CD14-positive monocyte (primary cell): Measurements from ENCODE around the gene FKBP15. TPM values are rescaled to one million over a fixed set of nuclear protein-coding genes. Genes with fewer than 3 reads are reported as not detected.
A peak's percentile ranks its signal among the peaks of the same experiment; 100 is the strongest.

Source experiments
- DNase-seq, 3 donors: peaks; one replicate each; pipeline ENCODE4 v3.0.0-alpha.2; 2011 to 2022
- H2AFZ ChIP-seq: 2 replicates; pipeline ENCODE4 v1.6.0; 2012; ENCODE audit warnings: mild to moderate bottlenecking, low read depth, low read length, inconsistent platforms; ENCODE audit not compliant: insufficient read depth, poor library complexity, severe bottlenecking
- H3K27ac ChIP-seq, 2 donors: 1 replicate in 1 of 2; 2 replicates in 1 of 2; pipeline ENCODE4 v1.5.1; 2012 to 2013; ENCODE audit warnings: low read length in 2 of 2, control low read depth in 1 of 2, inconsistent platforms in 1 of 2, low read depth in 1 of 2, mild to moderate bottlenecking in 1 of 2
- H3K27me3 ChIP-seq, 2 donors: one replicate each; pipeline versions ENCODE4 v1.6.0 to v1.6.1; 2011 to 2013; ENCODE audit warnings: low read length in 2 of 2; ENCODE audit not compliant: control insufficient read depth in 2 of 2, insufficient read depth in 2 of 2
- H3K36me3 ChIP-seq, 2 donors: replicated peaks in 1 of 2; 1 replicate in 1 of 2; 2 replicates in 1 of 2; pipeline versions ENCODE4 v1.5.1 to v1.6.1; 2012 to 2013; ENCODE audit warnings: low read length in 2 of 2, control low read depth in 1 of 2, inconsistent platforms in 1 of 2, mild to moderate bottlenecking in 1 of 2; ENCODE audit not compliant: insufficient read depth in 2 of 2, control insufficient read depth in 1 of 2
- H3K4me1 ChIP-seq, 2 donors: 1 replicate in 1 of 2; 2 replicates in 1 of 2; pipeline versions ENCODE4 v1.5.1 to v1.6.1; 2012 to 2013; ENCODE audit warnings: low read length in 2 of 2, control low read depth in 1 of 2, inconsistent platforms in 1 of 2, mild to moderate bottlenecking in 1 of 2, moderate library complexity in 1 of 2; ENCODE audit not compliant: insufficient read depth in 2 of 2, control insufficient read depth in 1 of 2
- H3K4me2 ChIP-seq: replicated peaks from 2 replicates; pipeline ENCODE3; 2012; ENCODE audit warnings: low read length, moderate library complexity, mild to moderate bottlenecking; ENCODE audit not compliant: poor library complexity, severe bottlenecking; ENCODE audit errors: extremely low read depth
- H3K4me3 ChIP-seq, 3 experiments: fragments of 200-600 bp in 1 of 3; sonication (generic) in 1 of 3; replicated peaks in 1 of 3; 1 replicate in 2 of 3; 2 replicates in 1 of 3; pipeline ENCODE4 v1.5.1; 2011 to 2013; ENCODE audit warnings: low read length in 3 of 3, mild to moderate bottlenecking in 3 of 3, control low read depth in 2 of 3, low read depth in 2 of 3, inconsistent platforms in 1 of 3, moderate library complexity in 1 of 3
- H3K79me2 ChIP-seq: 2 replicates; pipeline ENCODE4 v1.6.0; 2012; ENCODE audit warnings: mild to moderate bottlenecking, control low read depth, inconsistent platforms, low read length, moderate library complexity; ENCODE audit not compliant: insufficient read depth
- H3K9ac ChIP-seq: 2 replicates; pipeline ENCODE4 v1.6.0; 2017; ENCODE audit warnings: low read length, mild to moderate bottlenecking; ENCODE audit not compliant: insufficient read depth, poor library complexity, severe bottlenecking
- H3K9me3 ChIP-seq, 2 donors: replicated peaks in 1 of 2; 1 replicate in 1 of 2; 2 replicates in 1 of 2; pipeline versions ENCODE4 v1.5.1 to v1.6.1; 2012 to 2013; ENCODE audit warnings: low read length in 2 of 2, control low read depth in 1 of 2; ENCODE audit not compliant: control insufficient read depth in 1 of 2, insufficient read depth in 1 of 2
- H4K20me1 ChIP-seq: 2 replicates; pipeline ENCODE4 v1.6.0; 2012; ENCODE audit warnings: mild to moderate bottlenecking, low read length, control low read depth, moderate library complexity; ENCODE audit not compliant: insufficient read depth
- H3K27ac Mint-ChIP-seq, 7 donors: one replicate each; pipeline ENCODE4 v1.8.0; 2020; ENCODE audit warnings: mild to moderate bottlenecking in 7 of 7, mixed read lengths in 7 of 7, moderate library complexity in 6 of 7, inconsistent platforms in 2 of 7
- H3K27me3 Mint-ChIP-seq, 3 donors: one replicate each; pipeline ENCODE4 v1.8.0; 2021 to 2022; ENCODE audit warnings: low read depth in 3 of 3, mild to moderate bottlenecking in 3 of 3, mixed read lengths in 3 of 3, moderate library complexity in 3 of 3, inconsistent platforms in 1 of 3
- H3K36me3 Mint-ChIP-seq, 2 donors: one replicate each; pipeline ENCODE4 v1.8.0; 2020; ENCODE audit warnings: mixed read lengths in 2 of 2, inconsistent platforms in 1 of 2, mild to moderate bottlenecking in 1 of 2
- H3K4me1 Mint-ChIP-seq: one replicate; pipeline ENCODE4 v1.8.0; 2020; ENCODE audit warnings: mild to moderate bottlenecking, mixed read lengths
- H3K4me3 Mint-ChIP-seq, 2 donors: one replicate each; pipeline ENCODE4 v1.8.0; 2020; ENCODE audit warnings: mild to moderate bottlenecking in 2 of 2, mixed read lengths in 2 of 2, moderate library complexity in 1 of 2
- H3K9me3 Mint-ChIP-seq, 7 donors: one replicate each; pipeline ENCODE4 v1.8.0; 2020 to 2022; ENCODE audit warnings: mixed read lengths in 7 of 7, mild to moderate bottlenecking in 6 of 7, moderate library complexity in 6 of 7, inconsistent platforms in 2 of 7
- WGBS: methylation state at CpG from one replicate; pipeline ENCODE4 v1.1.5; 2013; ENCODE audit warnings: missing lambda C conversion rate; ENCODE audit not compliant: insufficient coverage; 5-methylcytosine and 5-hydroxymethylcytosine counted together
- intact Hi-C, 2 donors: fragments of 100-400 bp; cut with micrococcal nuclease; formaldehyde crosslinking; loops; one replicate each; pipeline versions ENCODE4 v1.15.0 to v1.15.1; 2023
- polyA plus RNA-seq, 3 donors: library from polyadenylated mRNA; depleted of rRNA in 1 of 3; unstranded in 2 of 3; stranded (reverse) in 1 of 3; fragments of 300-500 nt in 2 of 3; fragments of >200 nt in 1 of 3; fragmentation: Illumina TruSeq in 2 of 3; gene quantifications; 1 replicate in 2 of 3; 2 replicates in 1 of 3; pipeline ENCODE4 v1.2.3, GENCODE V29; 2012 to 2021
- TF ChIP-seq, protein P1 (sequence below): fragments of 200-600 bp; IDR thresholded peaks from one replicate; pipeline ENCODE4 v1.8.0; 2022; ENCODE audit warnings: antibody characterized with exemption, mild to moderate bottlenecking

FKBP15 gene
- polyA plus RNA-seq, 3 donors = 32.3 to 120 (median 55.7) TPM

DNA sequence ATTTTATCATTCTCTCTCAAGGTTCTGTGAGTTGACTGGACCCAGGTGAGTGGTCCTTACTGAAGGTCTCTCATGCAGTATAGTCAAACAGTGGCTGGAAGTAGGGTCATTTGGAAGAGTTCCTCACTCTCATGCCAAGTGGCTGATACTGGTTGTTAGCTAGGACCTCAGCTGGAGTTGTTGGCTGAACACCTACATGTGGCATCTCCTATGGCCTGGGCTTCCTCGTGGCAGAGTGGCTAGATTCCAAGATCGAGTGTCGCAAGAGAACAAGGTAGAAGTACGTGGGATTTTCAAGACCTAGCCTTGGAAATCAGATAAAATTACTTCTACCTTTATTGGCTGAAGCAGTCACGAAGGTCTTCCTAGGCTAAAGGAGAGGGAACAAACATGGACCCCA lies 62.6 kb downstream of the FKBP15 start:
- Mint-ChIP-seq H3K4me1 (peaks cover 41% of the 10 kb centered on the region), H3K27ac (peak overlapping the region in 5 of 7 donors; percentile 54 to 75 (median 62))

DNA sequence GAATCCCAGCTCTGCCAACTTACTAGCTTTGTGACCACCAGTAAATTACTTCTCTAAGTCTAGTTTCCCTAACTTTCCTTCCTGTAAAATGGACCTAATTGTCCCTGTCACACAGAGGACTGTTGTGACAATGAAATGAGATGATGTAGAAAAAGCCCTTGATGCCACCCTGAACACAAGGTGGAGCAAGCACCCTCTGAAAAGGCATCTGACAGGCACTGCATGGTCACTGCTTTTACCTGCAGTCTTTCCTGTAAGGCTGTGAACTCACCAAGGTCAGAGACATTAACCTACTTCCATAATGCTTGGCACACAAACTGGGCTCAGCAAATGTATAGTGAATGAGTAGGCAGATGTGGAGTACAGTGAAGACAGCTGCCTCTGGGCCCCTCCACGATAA lies 64.2 kb downstream of the FKBP15 start:
- Histone ChIP-seq H3K9me3 (no peaks in the 10 kb centered on the region), H3K4me2 (peak overlapping the region; percentile 83), H3K36me3 (peaks cover 55 to 73% of the 10 kb centered on the region in 2 donors), H3K4me3 (peak overlapping the region in 1 of 3 experiments; percentile 93), H3K27me3 (no peaks in the 10 kb centered on the region), H3K27ac (peak overlapping the region; percentile 92 to 98), H2AFZ (no peak overlapping the region), H4K20me1 (peaks cover 95% of the 10 kb centered on the region), H3K9ac (no peak overlapping the region), H3K4me1 (peaks cover 53 to 56% of the 10 kb centered on the region in 2 donors), H3K79me2 (peaks cover 98% of the 10 kb centered on the region)
- H3K27me3 Mint-ChIP-seq = no peaks in the 10 kb centered on the region
- no peak for DNase-seq
- intact Hi-C loops = no loop called here
- 89% methylated on average over 1 of the region's 1 CpG for WGBS
- H3K27ac Mint-ChIP-seq = peak overlapping the region in 6 of 7 donors; percentile 77 to 99 (median 98)
- H3K4me1 Mint-ChIP-seq = peaks cover 57% of the 10 kb centered on the region
- TF ChIP-seq, protein P1, sequence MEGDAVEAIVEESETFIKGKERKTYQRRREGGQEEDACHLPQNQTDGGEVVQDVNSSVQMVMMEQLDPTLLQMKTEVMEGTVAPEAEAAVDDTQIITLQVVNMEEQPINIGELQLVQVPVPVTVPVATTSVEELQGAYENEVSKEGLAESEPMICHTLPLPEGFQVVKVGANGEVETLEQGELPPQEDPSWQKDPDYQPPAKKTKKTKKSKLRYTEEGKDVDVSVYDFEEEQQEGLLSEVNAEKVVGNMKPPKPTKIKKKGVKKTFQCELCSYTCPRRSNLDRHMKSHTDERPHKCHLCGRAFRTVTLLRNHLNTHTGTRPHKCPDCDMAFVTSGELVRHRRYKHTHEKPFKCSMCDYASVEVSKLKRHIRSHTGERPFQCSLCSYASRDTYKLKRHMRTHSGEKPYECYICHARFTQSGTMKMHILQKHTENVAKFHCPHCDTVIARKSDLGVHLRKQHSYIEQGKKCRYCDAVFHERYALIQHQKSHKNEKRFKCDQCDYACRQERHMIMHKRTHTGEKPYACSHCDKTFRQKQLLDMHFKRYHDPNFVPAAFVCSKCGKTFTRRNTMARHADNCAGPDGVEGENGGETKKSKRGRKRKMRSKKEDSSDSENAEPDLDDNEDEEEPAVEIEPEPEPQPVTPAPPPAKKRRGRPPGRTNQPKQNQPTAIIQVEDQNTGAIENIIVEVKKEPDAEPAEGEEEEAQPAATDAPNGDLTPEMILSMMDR = no peak
- H3K4me3 Mint-ChIP-seq = no peak overlapping the region
- H3K9me3 Mint-ChIP-seq = no peaks in the 10 kb centered on the region
- H3K36me3 Mint-ChIP-seq = peaks cover 67 to 93% of the 10 kb centered on the region in 2 donors

More for the DNA sequence above, 62.6 kb downstream of the FKBP15 start:
- H3K27me3 ChIP-seq = no peaks in the 10 kb centered on the region
- no peaks in the 10 kb centered on the region for H3K9me3 ChIP-seq
- Mint-ChIP-seq H3K4me3 (no peak overlapping the region), H3K9me3 (no peaks in the 10 kb centered on the region), H3K36me3 (peaks cover 71 to 93% of the 10 kb centered on the region in 2 donors), H3K27me3 (no peaks in the 10 kb centered on the region)
- H3K27ac ChIP-seq = peak overlapping the region in 1 of 2 donors; percentile 98
- peaks cover 38 to 42% of the 10 kb centered on the region in 2 donors for H3K4me1 ChIP-seq
- no peak overlapping the region for H3K9ac ChIP-seq
- H3K4me3 ChIP-seq = no peak overlapping the region
- peaks cover 97% of the 10 kb centered on the region for H3K79me2 ChIP-seq
- no peak overlapping the region for H2AFZ ChIP-seq
- peaks cover 100% of the 10 kb centered on the region for H4K20me1 ChIP-seq
- peaks cover 69 to 85% of the 10 kb centered on the region in 2 donors for H3K36me3 ChIP-seq
- no peak overlapping the region for H3K4me2 ChIP-seq
- DNase-seq = no peak
- TF ChIP-seq, protein P1 = no peak
- intact Hi-C loops = no loop called here
- no CpG with 5 or more reads among the region's 5 CpGs for WGBS
